ENCODE data around the gene ERICH3.

DNA sequence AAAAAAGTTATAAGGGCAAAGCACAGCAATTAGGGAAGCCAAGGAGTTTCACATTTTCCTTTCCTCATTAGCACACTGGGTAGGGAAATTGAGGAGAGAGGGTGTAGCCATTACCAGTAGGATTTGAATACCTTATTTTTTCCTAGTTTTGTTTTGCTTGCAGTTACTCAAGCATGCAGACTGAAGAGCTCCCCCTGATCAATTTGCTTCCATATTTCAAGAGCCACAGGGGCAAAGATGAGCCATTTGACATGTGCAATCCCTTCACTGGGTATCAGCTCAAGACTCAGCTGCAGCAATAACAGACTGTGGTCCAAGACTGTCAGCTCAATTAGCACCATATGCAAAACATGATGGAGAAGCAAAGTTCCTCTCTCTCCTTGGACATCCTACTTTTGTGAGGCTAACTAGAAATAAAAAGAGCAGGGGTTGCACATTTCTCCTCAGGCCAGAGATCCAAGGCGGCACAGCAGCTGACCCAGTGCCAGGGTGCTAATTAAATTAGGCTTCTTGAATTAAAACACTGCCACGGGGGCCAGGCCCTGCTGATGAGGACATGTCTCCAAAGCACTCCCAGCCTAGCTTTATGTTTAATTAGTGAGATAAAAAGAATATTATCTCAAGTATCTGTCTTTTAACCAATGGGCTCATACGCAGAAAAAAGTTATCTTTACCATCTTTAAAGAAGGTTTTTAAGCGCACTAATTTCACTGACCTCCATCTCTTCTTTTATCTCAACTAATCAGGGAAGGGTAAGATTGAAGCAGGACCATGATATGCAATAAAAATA lies 124.4 kb downstream of the ERICH3 start:
- TF ChIP-seq FOXP2 (optimal IDR thresholded peaks at IDR 0.05; ENCODE audit: control extremely low read depth, extremely low read length, insufficient read depth), result no peak
- no peak for TF ChIP-seq POLR2AphosphoS5 (IDR thresholded peaks at IDR 0.05; ENCODE audit: borderline replicate concordance, low read depth, low read length)
- no peak for TF ChIP-seq EZH2 (IDR thresholded peaks at IDR 0.05)

Data from SK-N-MC (cell line).